EH (cell line): ENCODE measurements around the gene PPP1CB.
"Not testable (repeated sequence)": the region's sequence is repeated elsewhere in the genome, so short reads cannot be mapped to it uniquely, and the experiment has no call there.

Experiments used
- DNase-seq: peaks from one replicate; pipeline ENCODE4 v3.0.0-alpha.2; 2015; ENCODE audit warnings: low read depth

Gene PPP1CB

GRCh38 chr2:28751252-28751955 is at the start of gene PPP1CB:
TSS of gene PPP1CB (plus strand) at chr2:28751830. CDS start at chr2:28752125, 295 bp downstream.
- DNase-seq = peak; percentile 96

GRCh38 chr2:28702415-28702861 is 49.2 kb upstream of the PPP1CB start:
- no peak for DNase-seq

GRCh38 chr2:28702878-28703277 is 48.8 kb upstream of the PPP1CB start:
- DNase-seq = no peak

GRCh38 chr2:28704621-28705020 is 47.0 kb upstream of the PPP1CB start:
- no peak for DNase-seq

- DNase-seq = no peak
Observed at GRCh38 chr2:28705751-28706440, 45.7 kb upstream of the PPP1CB start.

- DNase-seq = no peak
Observed at GRCh38 chr2:28707592-28707991, 44.0 kb upstream of the PPP1CB start.

- DNase-seq = no peak
Observed at GRCh38 chr2:28709101-28709500, 42.5 kb upstream of the PPP1CB start.

GRCh38 chr2:28710545-28710944 is 41.1 kb upstream of the PPP1CB start:
- no peak for DNase-seq

- peak; percentile 64 for DNase-seq
Observed at GRCh38 chr2:28713577-28714298, 37.9 kb upstream of the PPP1CB start.

- DNase-seq = peak; percentile 93
Observed at GRCh38 chr2:28716265-28716865, 35.3 kb upstream of the PPP1CB start.

- peak; percentile 83 for DNase-seq
Observed at GRCh38 chr2:28717339-28717758, 34.3 kb upstream of the PPP1CB start.

- no peak for DNase-seq
Observed at GRCh38 chr2:28720345-28720744, 31.3 kb upstream of the PPP1CB start.

GRCh38 chr2:28721601-28722191 is 29.9 kb upstream of the PPP1CB start:
- no peak for DNase-seq

- no peak for DNase-seq
Observed at GRCh38 chr2:28725021-28725711, 26.5 kb upstream of the PPP1CB start.

- no peak for DNase-seq
Observed at GRCh38 chr2:28726177-28726576, 25.5 kb upstream of the PPP1CB start.

GRCh38 chr2:28729698-28730097 is 21.9 kb upstream of the PPP1CB start:
- peak; percentile 54 for DNase-seq

GRCh38 chr2:28730641-28731146 is 20.9 kb upstream of the PPP1CB start:
- DNase-seq = no peak

- DNase-seq = no peak
Observed at GRCh38 chr2:28735511-28735910, 16.1 kb upstream of the PPP1CB start.

GRCh38 chr2:28736034-28736433 is 15.6 kb upstream of the PPP1CB start:
- peak; percentile 58 for DNase-seq

GRCh38 chr2:28737655-28738054 is 14.0 kb upstream of the PPP1CB start:
- no peak for DNase-seq

- not testable (repeated sequence) for DNase-seq
Observed at GRCh38 chr2:28742619-28743018, 9.0 kb upstream of the PPP1CB start.
